IMR-90 (cell line): Measurements from ENCODE around the gene SRR. TPM values are rescaled to one million over a fixed set of nuclear protein-coding genes. Genes with fewer than 3 reads are reported as not detected.

Experiments used
- ATAC-seq: fragments of 200-7000 bp; cut with Tn5 transposase; 2 replicates; pipeline ENCODE4 v1.9.1; 2020; ENCODE audit warnings: low read depth, mild to moderate bottlenecking, moderate library complexity
- BruUV-seq: library from RNA; stranded (reverse); fragments of 400-500 nt; replicated peaks from 2 replicates; lab custom pipeline; 2021; lab: Mats Ljungman, UMichigan
- CTCF ChIA-PET: fragments of 300-600 bp; formaldehyde crosslinking; extraction: SDS; loops from one replicate; lab custom pipeline; 2021; ENCODE audit warnings: antibody characterized with exemption; lab: Yijun Ruan, JAX
- POLR2A ChIA-PET: fragments of 300-600 bp; sonication (Branson Sonifier 250); formaldehyde crosslinking; loops from one replicate; lab custom pipeline; 2022; ENCODE audit warnings: antibody characterized with exemption; ENCODE audit not compliant: unreplicated experiment; lab: Charles Lee
- DNase-seq: peaks from one replicate; pipeline ENCODE4 v3.0.0; 2013
- H2AFZ ChIP-seq: replicated peaks from 2 replicates; pipeline ENCODE3; 2013; ENCODE audit warnings: low read length, mild to moderate bottlenecking; ENCODE audit not compliant: poor library complexity
- H2AK5ac ChIP-seq: 2 replicates; pipeline ENCODE4 v1.6.1; 2013; ENCODE audit warnings: low read depth, low read length, inconsistent platforms
- H2AK9ac ChIP-seq: replicated peaks from 2 replicates; pipeline ENCODE3; 2013; ENCODE audit warnings: mild to moderate bottlenecking, low read depth, low read length, moderate library complexity; ENCODE audit not compliant: poor library complexity
- H2BK120ac ChIP-seq: 2 replicates; pipeline ENCODE4 v1.6.1; 2013; ENCODE audit warnings: low read depth, low read length, inconsistent platforms
- H2BK15ac ChIP-seq: 3 replicates; pipeline ENCODE4 v1.6.1; 2013; ENCODE audit warnings: low read depth, low read length, inconsistent platforms
- H2BK20ac ChIP-seq: 2 replicates; pipeline ENCODE4 v1.6.1; 2013; ENCODE audit warnings: low read depth, mild to moderate bottlenecking, inconsistent platforms, low read length, moderate library complexity
- H2BK5ac ChIP-seq: 2 replicates; pipeline ENCODE4 v1.6.1; 2013; ENCODE audit warnings: mild to moderate bottlenecking, low read depth, low read length, inconsistent platforms; ENCODE audit not compliant: poor library complexity, severe bottlenecking
- H3K14ac ChIP-seq: replicated peaks from 2 replicates; pipeline ENCODE4 v1.6.1; 2013; ENCODE audit warnings: low read depth, low read length, inconsistent platforms
- H3K18ac ChIP-seq: 2 replicates; pipeline ENCODE4 v1.6.1; 2013; ENCODE audit warnings: low read depth, low read length, control low read depth
- H3K23ac ChIP-seq: 2 replicates; pipeline ENCODE4 v1.6.1; 2013; ENCODE audit warnings: low read depth, low read length, inconsistent platforms
- H3K27ac ChIP-seq: 2 replicates; pipeline ENCODE4 v1.5.1; 2013; ENCODE audit warnings: mild to moderate bottlenecking, control low read depth, low read length; ENCODE audit not compliant: insufficient read depth
- H3K27me3 ChIP-seq: 2 replicates; pipeline ENCODE4 v1.6.1; 2013; ENCODE audit warnings: low read length; ENCODE audit not compliant: control insufficient read depth, insufficient read depth
- H3K36me3 ChIP-seq: 2 replicates; pipeline ENCODE4 v1.6.1; 2013; ENCODE audit warnings: low read length, mixed read lengths; ENCODE audit not compliant: control insufficient read depth, insufficient read depth
- H3K4ac ChIP-seq: 2 replicates; pipeline ENCODE4 v1.6.1; 2013; ENCODE audit warnings: low read depth, low read length, inconsistent platforms
- H3K4me1 ChIP-seq: 2 replicates; pipeline ENCODE4 v1.6.1; 2013; ENCODE audit warnings: low read length, mixed read lengths; ENCODE audit not compliant: control insufficient read depth, insufficient read depth
- H3K4me2 ChIP-seq: 2 replicates; pipeline ENCODE4 v1.6.1; 2013; ENCODE audit warnings: low read depth, mild to moderate bottlenecking, control low read depth, low read length, moderate library complexity
- H3K4me3 ChIP-seq: 2 replicates; pipeline ENCODE4 v1.5.1; 2013; ENCODE audit warnings: low read depth, mild to moderate bottlenecking, control low read depth, low read length, moderate library complexity; ENCODE audit not compliant: insufficient read depth
- H3K56ac ChIP-seq: 2 replicates; pipeline ENCODE4 v1.6.1; 2013; ENCODE audit warnings: low read length, inconsistent platforms; ENCODE audit not compliant: insufficient read depth; ENCODE audit errors: extremely low read depth
- H3K79me1 ChIP-seq, 2 experiments: 2 replicates each; pipeline ENCODE4 v1.6.1; 2013; ENCODE audit warnings: low read length in 2 of 2, inconsistent platforms in 1 of 2, low read depth in 1 of 2
- H3K9ac ChIP-seq: 2 replicates; pipeline ENCODE4 v1.6.1; 2013; ENCODE audit warnings: low read depth, low read length, control low read depth
- H3K9me1 ChIP-seq: 2 replicates; pipeline ENCODE4 v1.6.1; 2013; ENCODE audit warnings: low read length, inconsistent platforms; ENCODE audit not compliant: insufficient read depth
- H3K9me3 ChIP-seq: 2 replicates; pipeline ENCODE4 v1.6.1; 2013; ENCODE audit warnings: low read length; ENCODE audit not compliant: control insufficient read depth, insufficient read depth
- H4K20me1 ChIP-seq: 2 replicates; pipeline ENCODE4 v1.6.1; 2013; ENCODE audit warnings: low read length, inconsistent platforms; ENCODE audit not compliant: insufficient read depth
- H4K5ac ChIP-seq: 2 replicates; pipeline ENCODE4 v1.6.1; 2013; ENCODE audit warnings: mild to moderate bottlenecking, low read depth, low read length, control low read depth
- H4K8ac ChIP-seq, 2 experiments: 2 replicates each; pipeline ENCODE4 v1.6.1; 2013; ENCODE audit warnings: low read depth in 2 of 2, low read length in 2 of 2, control low read depth in 1 of 2, inconsistent platforms in 1 of 2
- H4K91ac ChIP-seq: 2 replicates; pipeline ENCODE4 v1.6.1; 2013; ENCODE audit warnings: low read depth, low read length, inconsistent platforms; ENCODE audit not compliant: insufficient read depth
- ELK1 ChIP-seq: fragments of 150-350 bp; IDR thresholded peaks from 2 replicates; pipeline ENCODE4 v1.6.1; 2016; ENCODE audit warnings: low read depth, mild to moderate bottlenecking, low read length, moderate library complexity, borderline replicate concordance
- FOS ChIP-seq: fragments of 150-350 bp; IDR thresholded peaks from 2 replicates; pipeline ENCODE4 v1.6.1; 2016; ENCODE audit warnings: low read depth, low read length
- MAFK ChIP-seq: IDR thresholded peaks from 2 replicates; pipeline ENCODE4 v1.6.1; 2012; ENCODE audit warnings: low read depth, low read length, improper control_type of control experiment
- MXI1 ChIP-seq: IDR thresholded peaks from 2 replicates; pipeline ENCODE4 v1.6.1; 2012; ENCODE audit warnings: low read depth, mild to moderate bottlenecking, low read length, moderate library complexity, borderline replicate concordance
- NFE2L2 ChIP-seq: fragments of 150-350 bp; IDR thresholded peaks from 2 replicates; pipeline ENCODE4 v1.6.1; 2016; ENCODE audit warnings: low read depth, mild to moderate bottlenecking, low read length
- USF2 ChIP-seq: fragments of 150-350 bp; IDR thresholded peaks from 2 replicates; pipeline ENCODE4 v1.6.1; 2017; ENCODE audit warnings: mild to moderate bottlenecking, antibody characterized with exemption, low read length, low read depth
- WGBS, 2 experiments: methylation state at CpG; one replicate each; pipeline versions ENCODE4 v1.1.5 to v1.1.7; 2013; ENCODE audit warnings: missing lambda C conversion rate in 2 of 2; ENCODE audit not compliant: insufficient read length in 1 of 2; ENCODE audit errors: extremely low coverage in 2 of 2; 5-methylcytosine and 5-hydroxymethylcytosine counted together
- dilution Hi-C: fragments of 300-500 bp; cut with HindIII; formaldehyde crosslinking; loops from one replicate; pipeline ENCODE4 v1.14.3; 2018; ENCODE audit warnings: low sequenced_read_pairs; ENCODE audit not compliant: unreplicated experiment
- in situ Hi-C: fragments of 300-500 bp; cut with MboI; formaldehyde crosslinking; loops from 3 replicates; pipeline ENCODE4 v1.14.3; 2019; ENCODE audit warnings: low sequenced_read_pairs, inconsistent platforms, mixed read lengths
- intact Hi-C: fragments of 100-400 bp; cut with micrococcal nuclease; formaldehyde crosslinking; loops from 2 replicates; pipeline ENCODE4 v1.10.0; 2022
- polyA plus RNA-seq, 3 experiments: library from polyadenylated mRNA; depleted of rRNA; stranded (reverse); fragments of >200 nt; gene quantifications; 2 replicates each; pipeline ENCODE4 v1.2.3, GENCODE V29; 2012; ENCODE audit warnings: low replicate concordance in 1 of 3
- total RNA-seq: library from RNA; depleted of rRNA; stranded (reverse); fragments of >200 nt; gene quantifications from 2 replicates; pipeline ENCODE4 v1.2.3, GENCODE V29; 2012

The SRR gene
- total and polyA plus RNA-seq, 2 of the 4 experiments (the other 2 are of a cell fraction), result 14.5 to 52.7 TPM

- H2AFZ ChIP-seq, result no peak overlapping the region
- H2AK9ac ChIP-seq, result no peak overlapping the region
- no peaks in the 10 kb centered on the region for H3K9me1 ChIP-seq
- no peak overlapping the region for H3K18ac ChIP-seq
- ChIA-PET CTCF (no interaction called here), POLR2A (no interaction called here)
- no peak overlapping the region for H2BK5ac ChIP-seq
- no peak overlapping the region for H3K4ac ChIP-seq
- no peak overlapping the region for H3K4me3 ChIP-seq
- no peak overlapping the region for H3K14ac ChIP-seq
- no peak overlapping the region for H2BK20ac ChIP-seq
- dilution Hi-C loops (no loop called here), in situ Hi-C loops (no loop called here), intact Hi-C loops (no loop called here)
- H3K79me1 ChIP-seq, result peaks cover 12 to 20% of the 10 kb centered on the region in 2 experiments
- no peak overlapping the region for H2BK120ac ChIP-seq
- no peak overlapping the region for H3K23ac ChIP-seq
- H4K8ac ChIP-seq, result no peak overlapping the region
- TF ChIP-seq USF2 (no peak), NFE2L2 (no peak), ELK1 (no peak), FOS (no peak), MAFK (peak; percentile 74), MXI1 (no peak)
- no peak overlapping the region for H3K56ac ChIP-seq
- H3K4me2 ChIP-seq, result no peak overlapping the region
- peaks cover 3% of the 10 kb centered on the region; the same call in 1 of the 2 replicates for H3K4me1 ChIP-seq
- no peak overlapping the region for H2AK5ac ChIP-seq
- no peak for DNase-seq
- no peak overlapping the region for H2BK15ac ChIP-seq
- no peak overlapping the region for H4K5ac ChIP-seq
- no peaks in the 10 kb centered on the region for H3K27me3 ChIP-seq
- H3K27ac ChIP-seq, result no peak overlapping the region
- no TSS peak for BruUV-seq
- no peak overlapping the region for H4K91ac ChIP-seq
- H3K9ac ChIP-seq, result no peak overlapping the region
- no peaks in the 10 kb centered on the region for H4K20me1 ChIP-seq
- no CpG with 5 or more reads among the region's 9 CpGs for WGBS, 2 experiments
- ATAC-seq, result no peak
- no peaks in the 10 kb centered on the region for H3K9me3 ChIP-seq
- H3K36me3 ChIP-seq, result peaks cover 27% of the 10 kb centered on the region
Observed at GRCh38 chr17:2277429-2278170, 26.1 kb upstream of the SRR start.
